ENCODE data around the gene ADGRG1. TPM values are rescaled to one million over a fixed set of nuclear protein-coding genes. Genes with fewer than 3 reads are reported as not detected.

Gene ADGRG1
- total RNA-seq, 1 donor from 2014 or later: 116 TPM

DNA sequence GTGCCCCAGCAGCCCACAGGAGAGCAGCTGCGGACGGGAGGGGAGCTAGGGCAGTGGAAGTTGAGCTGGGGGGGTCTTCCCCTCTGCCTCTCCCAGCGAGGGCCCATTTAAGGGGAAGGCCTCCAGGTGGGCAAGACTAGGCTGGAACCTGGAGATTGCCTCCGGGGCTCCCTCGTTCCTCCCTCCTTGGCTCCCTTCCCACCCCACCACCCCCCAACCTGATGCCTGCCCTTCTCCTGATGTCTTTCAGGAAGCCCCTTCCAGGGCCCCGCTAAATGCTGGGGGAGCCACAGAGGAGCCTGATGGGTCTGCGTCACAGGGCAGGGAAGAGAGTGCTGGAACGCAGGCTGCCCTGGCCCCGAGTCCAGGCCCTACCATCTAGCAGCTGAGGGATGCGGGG, 16.7 kb downstream of the ADGRG1 start:
- Mint-ChIP-seq H3K27ac (ENCODE audit: unreplicated experiment) (no peak overlapping the region), H3K4me3 (ENCODE audit: unreplicated experiment) (no peak overlapping the region), H3K27me3 (ENCODE audit: unreplicated experiment) (peaks cover 4% of the 10 kb centered on the region), H3K4me1 (ENCODE audit: low read depth, unreplicated experiment) (peaks cover 17% of the 10 kb centered on the region), H3K36me3 (ENCODE audit: unreplicated experiment) (no peaks in the 10 kb centered on the region), H3K9me3 (ENCODE audit: unreplicated experiment) (peaks cover 17% of the 10 kb centered on the region)
- TF ChIP-seq, protein P1, sequence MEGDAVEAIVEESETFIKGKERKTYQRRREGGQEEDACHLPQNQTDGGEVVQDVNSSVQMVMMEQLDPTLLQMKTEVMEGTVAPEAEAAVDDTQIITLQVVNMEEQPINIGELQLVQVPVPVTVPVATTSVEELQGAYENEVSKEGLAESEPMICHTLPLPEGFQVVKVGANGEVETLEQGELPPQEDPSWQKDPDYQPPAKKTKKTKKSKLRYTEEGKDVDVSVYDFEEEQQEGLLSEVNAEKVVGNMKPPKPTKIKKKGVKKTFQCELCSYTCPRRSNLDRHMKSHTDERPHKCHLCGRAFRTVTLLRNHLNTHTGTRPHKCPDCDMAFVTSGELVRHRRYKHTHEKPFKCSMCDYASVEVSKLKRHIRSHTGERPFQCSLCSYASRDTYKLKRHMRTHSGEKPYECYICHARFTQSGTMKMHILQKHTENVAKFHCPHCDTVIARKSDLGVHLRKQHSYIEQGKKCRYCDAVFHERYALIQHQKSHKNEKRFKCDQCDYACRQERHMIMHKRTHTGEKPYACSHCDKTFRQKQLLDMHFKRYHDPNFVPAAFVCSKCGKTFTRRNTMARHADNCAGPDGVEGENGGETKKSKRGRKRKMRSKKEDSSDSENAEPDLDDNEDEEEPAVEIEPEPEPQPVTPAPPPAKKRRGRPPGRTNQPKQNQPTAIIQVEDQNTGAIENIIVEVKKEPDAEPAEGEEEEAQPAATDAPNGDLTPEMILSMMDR (IDR thresholded peaks at IDR 0.05; ENCODE audit: partially characterized antibody, unreplicated experiment): no peak
- DNase-seq: no peak

DNA sequence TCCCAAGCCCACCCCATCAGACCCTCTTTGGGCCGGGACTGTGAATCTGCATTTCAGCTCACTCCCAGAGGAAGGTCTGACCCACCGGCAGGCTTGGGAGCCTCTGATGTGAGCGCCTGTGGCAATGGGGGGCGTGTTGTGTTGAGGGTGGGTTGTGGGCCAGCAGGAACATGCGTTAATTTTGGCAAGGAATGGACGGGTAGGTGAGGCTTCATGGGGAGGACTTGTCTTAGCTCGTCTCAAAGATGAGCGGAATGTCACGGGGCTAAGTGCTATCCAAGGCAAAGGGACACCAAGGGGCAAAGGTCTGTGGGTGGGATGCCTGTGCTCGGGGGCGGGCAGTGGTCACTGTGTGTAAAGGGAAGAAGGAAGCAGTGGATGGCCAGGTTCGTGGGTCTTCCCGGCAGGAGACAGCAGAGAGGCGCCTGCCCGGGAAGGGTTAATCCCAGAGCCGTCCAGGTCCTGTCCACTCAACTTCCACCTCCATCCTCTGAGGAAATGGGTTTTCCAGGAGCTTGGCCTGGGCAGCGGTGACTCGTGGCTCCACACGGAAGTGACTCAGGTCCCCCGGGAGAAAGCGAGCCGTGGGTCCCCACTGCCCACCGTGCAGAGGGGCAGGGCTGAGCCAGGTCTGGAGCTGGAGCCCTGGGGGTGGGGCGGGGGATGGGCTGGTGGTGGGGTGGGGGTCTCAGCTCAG, 17.4 kb downstream of the ADGRG1 start:
- no peak overlapping the region for H3K27ac Mint-ChIP-seq (ENCODE audit: unreplicated experiment)
- H3K4me3 Mint-ChIP-seq (ENCODE audit: unreplicated experiment): no peak overlapping the region
- peaks cover 3% of the 10 kb centered on the region for H3K27me3 Mint-ChIP-seq (ENCODE audit: unreplicated experiment)
- TF ChIP-seq, protein P1 (IDR thresholded peaks at IDR 0.05; ENCODE audit: partially characterized antibody, unreplicated experiment): no peak
- H3K36me3 Mint-ChIP-seq (ENCODE audit: unreplicated experiment): no peaks in the 10 kb centered on the region
- peaks cover 12% of the 10 kb centered on the region for H3K9me3 Mint-ChIP-seq (ENCODE audit: unreplicated experiment)
- H3K4me1 Mint-ChIP-seq (ENCODE audit: low read depth, unreplicated experiment): peaks cover 11% of the 10 kb centered on the region
- no peak for DNase-seq

DNA sequence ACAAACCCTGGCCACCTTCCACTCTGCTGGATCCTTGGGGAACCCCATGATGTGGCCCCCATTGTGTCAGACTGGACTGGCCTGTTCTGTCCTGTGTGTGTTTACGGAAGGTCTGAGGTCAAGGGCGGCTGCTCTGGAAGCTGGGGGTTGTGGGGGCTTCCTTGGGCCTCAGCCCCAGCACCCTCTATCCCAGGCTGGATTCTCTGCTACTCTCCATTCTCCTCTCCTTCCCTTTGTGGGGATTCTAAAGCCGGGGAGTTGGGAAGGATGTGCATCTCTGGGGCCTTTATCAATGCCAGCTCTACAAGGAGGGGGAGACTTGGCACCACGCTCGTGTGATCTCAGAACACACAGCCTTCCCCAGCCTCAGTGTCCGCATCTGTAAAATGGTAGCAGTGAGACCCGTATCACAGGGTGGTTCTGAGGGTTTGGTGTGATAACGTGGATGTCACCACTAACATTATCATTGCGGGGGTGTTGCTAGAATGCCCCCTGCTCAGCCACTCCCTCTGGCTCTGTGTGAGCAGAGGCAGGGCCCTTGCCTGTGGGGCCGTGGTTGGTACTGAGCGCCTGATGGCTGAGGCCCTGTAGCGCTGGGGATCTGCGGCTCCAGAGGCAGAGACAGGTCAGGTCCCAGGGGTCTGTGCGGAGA, 18.1 kb downstream of the ADGRG1 start:
- Mint-ChIP-seq H3K27me3 (ENCODE audit: unreplicated experiment) (peaks cover 3% of the 10 kb centered on the region), H3K27ac (ENCODE audit: unreplicated experiment) (no peak overlapping the region), H3K4me1 (ENCODE audit: low read depth, unreplicated experiment) (peaks cover 11% of the 10 kb centered on the region), H3K36me3 (ENCODE audit: unreplicated experiment) (no peaks in the 10 kb centered on the region), H3K4me3 (ENCODE audit: unreplicated experiment) (no peak overlapping the region), H3K9me3 (ENCODE audit: unreplicated experiment) (peaks cover 12% of the 10 kb centered on the region)
- TF ChIP-seq, protein P1 (IDR thresholded peaks at IDR 0.05; ENCODE audit: partially characterized antibody, unreplicated experiment): no peak
- no peak for DNase-seq

DNA sequence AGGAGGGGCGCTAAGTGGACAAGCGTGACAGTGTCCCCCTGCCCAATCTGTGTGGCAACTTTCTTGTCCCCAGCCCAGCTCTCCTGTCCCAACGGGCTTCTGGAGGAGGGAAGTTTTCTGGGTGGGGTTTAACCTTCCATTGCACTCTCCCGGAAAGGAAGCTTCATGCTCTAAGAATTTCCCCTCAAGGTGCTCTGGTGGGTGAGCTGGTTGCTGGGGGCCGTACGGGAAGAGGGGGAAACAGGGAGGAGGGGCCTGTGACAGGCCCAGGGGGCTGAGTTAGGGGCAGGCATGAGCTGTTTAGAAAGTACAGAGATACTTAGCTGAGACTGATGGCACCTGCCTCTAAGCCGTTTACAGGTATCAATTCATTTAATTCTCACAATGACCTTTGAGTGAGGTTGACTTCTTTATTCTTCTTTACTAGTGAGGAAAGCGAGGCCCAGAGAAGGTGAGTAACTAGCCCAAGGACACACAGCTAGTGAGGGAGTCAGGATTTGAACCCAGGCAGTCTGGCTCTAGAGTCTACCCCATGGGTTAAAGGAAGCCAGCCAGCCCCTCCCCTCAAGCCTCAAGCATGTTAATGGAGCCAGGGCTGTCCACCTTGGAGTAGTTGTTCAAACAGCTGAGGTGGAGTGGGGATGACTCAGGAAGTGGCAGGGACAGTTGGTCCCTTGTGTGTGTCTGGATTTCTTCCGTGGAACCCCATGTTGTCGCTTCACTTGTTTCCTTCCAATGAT, 18.9 kb downstream of the ADGRG1 start:
- peaks cover 7% of the 10 kb centered on the region for H3K9me3 Mint-ChIP-seq (ENCODE audit: unreplicated experiment)
- no peak overlapping the region for H3K4me3 Mint-ChIP-seq (ENCODE audit: unreplicated experiment)
- TF ChIP-seq, protein P1 (IDR thresholded peaks at IDR 0.05; ENCODE audit: partially characterized antibody, unreplicated experiment): no peak
- DNase-seq: no peak
- peaks cover 14% of the 10 kb centered on the region for H3K4me1 Mint-ChIP-seq (ENCODE audit: low read depth, unreplicated experiment)
- no peak overlapping the region for H3K27ac Mint-ChIP-seq (ENCODE audit: unreplicated experiment)
- H3K27me3 Mint-ChIP-seq (ENCODE audit: unreplicated experiment): peaks cover 10% of the 10 kb centered on the region
- H3K36me3 Mint-ChIP-seq (ENCODE audit: unreplicated experiment): no peaks in the 10 kb centered on the region

Data from glutamatergic neuron (in vitro differentiated cells).